HepG2 (cell line): ENCODE data around the gene CTNNBIP1. TPM values are rescaled to one million over a fixed set of nuclear protein-coding genes. Genes with fewer than 3 reads are reported as not detected.
A peak's percentile ranks its signal among the peaks of the same experiment; 100 is the strongest.
"Not testable (repeated sequence)": the region's sequence is repeated elsewhere in the genome, so short reads cannot be mapped to it uniquely, and the experiment has no call there.

Source experiments
- ATAC-seq: fragments of 200-7000 bp; cut with Tn5 transposase; 3 replicates; pipeline ENCODE4 v1.9.1; 2020; ENCODE audit warnings: mild to moderate bottlenecking, moderate library complexity
- BruUV-seq: library from RNA; stranded (reverse); fragments of 400-500 nt; replicated peaks from 2 replicates; lab custom pipeline; 2021; lab: Mats Ljungman, UMichigan
- CTCF ChIA-PET: fragments of 300-600 bp; formaldehyde crosslinking; extraction: SDS; loops from one replicate; lab custom pipeline; 2021; ENCODE audit warnings: low total read pairs, inconsistent platforms, low intra/inter-chr PET ratio; lab: Yijun Ruan, JAX
- POLR2A ChIA-PET: fragments of 350-600 bp; sonication (Branson Sonifier 250); formaldehyde crosslinking; loops from one replicate; lab custom pipeline; 2020; ENCODE audit warnings: antibody characterized with exemption, inconsistent platforms; lab: Yijun Ruan, JAX
- DNase-seq: peaks from one replicate; pipeline ENCODE4 v3.0.0-alpha.2; 2015; ENCODE audit warnings: low spot score
- FAIRE-seq: peaks from 3 replicates; lab custom pipeline; 2011; peaks lifted over from hg19 to GRCh38; lab: Jason Lieb, UNC
- H2AFZ ChIP-seq: one replicate; pipeline ENCODE4 v1.6.1; 2011; ENCODE audit warnings: low read length, inconsistent platforms
- H3K27ac ChIP-seq: fragments of 300-600 bp; 3 replicates; pipeline ENCODE4 v1.8.0; 2011; ENCODE audit warnings: mixed run types, mild to moderate bottlenecking, mixed read lengths, low read length, inconsistent platforms; ENCODE audit not compliant: insufficient read depth; ENCODE audit errors: extremely low read length
- H3K27me3 ChIP-seq, 2 experiments: fragments of 200-600 bp in 1 of 2; 2 replicates in 1 of 2; 3 replicates in 1 of 2; pipeline versions ENCODE4 v1.6.0 to v1.8.0; 2011; ENCODE audit warnings: low read length in 2 of 2, mild to moderate bottlenecking in 2 of 2, moderate library complexity in 2 of 2, inconsistent platforms in 1 of 2; ENCODE audit not compliant: insufficient read depth in 2 of 2, control insufficient read depth in 1 of 2
- H3K36me3 ChIP-seq, 2 experiments: fragments of 200-600 bp in 1 of 2; replicated peaks in 1 of 2; 2 replicates in 1 of 2; 3 replicates in 1 of 2; pipeline versions ENCODE4 v1.5.1 to v1.8.0; 2011; ENCODE audit warnings: low read length in 2 of 2, inconsistent platforms in 1 of 2; ENCODE audit not compliant: insufficient read depth in 2 of 2, control insufficient read depth in 1 of 2
- H3K4me1 ChIP-seq: 2 replicates; pipeline ENCODE4 v1.5.1; 2012; ENCODE audit warnings: low read length, inconsistent platforms; ENCODE audit not compliant: insufficient read depth
- H3K4me2 ChIP-seq: 2 replicates; pipeline ENCODE4 v1.6.0; 2011; ENCODE audit warnings: low read depth, low read length, inconsistent platforms
- H3K4me3 ChIP-seq, 3 experiments: fragments of 200-600 bp in 1 of 3; sonication (generic), shearing (Covaris generic) in 1 of 3; replicated peaks in 1 of 3; 2 replicates each; pipeline ENCODE4 v1.5.1; 2011 to 2016; ENCODE audit warnings: low read length in 3 of 3, inconsistent platforms in 2 of 3, low read depth in 2 of 3, mild to moderate bottlenecking in 2 of 3, control low read depth in 1 of 3, mixed read lengths in 1 of 3; ENCODE audit not compliant: insufficient read depth in 1 of 3
- H3K79me2 ChIP-seq: one replicate; pipeline ENCODE4 v1.6.1; 2011; ENCODE audit warnings: low read length, inconsistent platforms; ENCODE audit not compliant: insufficient read depth
- H3K9ac ChIP-seq: 2 replicates; pipeline ENCODE4 v1.6.0; 2011; ENCODE audit warnings: mild to moderate bottlenecking, low read depth, low read length, inconsistent platforms; ENCODE audit not compliant: insufficient read depth
- H3K9me3 ChIP-seq: 2 replicates; pipeline ENCODE4 v1.5.1; 2012; ENCODE audit warnings: mild to moderate bottlenecking, low read length
- H4K20me1 ChIP-seq: 2 replicates; pipeline ENCODE4 v1.6.0; 2011; ENCODE audit warnings: inconsistent platforms, mild to moderate bottlenecking, low read length, moderate library complexity; ENCODE audit not compliant: insufficient read depth
- MIXL1 ChIP-seq: IDR thresholded peaks from 2 replicates; pipeline ENCODE4 v1.6.1; 2016
- MTF2 ChIP-seq: sonication (generic); formaldehyde crosslinking; IDR thresholded peaks from 2 replicates; pipeline ENCODE4 v1.5.0; 2020; ENCODE audit warnings: missing genetic modification reagents, borderline replicate concordance
- SIX4 ChIP-seq: sonication (generic); formaldehyde crosslinking; IDR thresholded peaks from 2 replicates; pipeline ENCODE4 v1.4.0; 2020; ENCODE audit warnings: missing genetic modification reagents
- WGBS: methylation state at CpG from one replicate; pipeline ENCODE4 v1.1.6; 2017; ENCODE audit warnings: low lambda C conversion rate; 5-methylcytosine and 5-hydroxymethylcytosine counted together
- in situ Hi-C: cut with HindIII; loops from 2 replicates; pipeline ENCODE4 v1.10.0; 2017; ENCODE audit warnings: low pct_unique_long_range_greater_than_20kb; ENCODE audit not compliant: extremely low pct_ligation_motif_present
- intact Hi-C: fragments of 100-400 bp; cut with micrococcal nuclease; formaldehyde crosslinking; loops from one replicate; pipeline ENCODE4 v1.10.0; 2022; ENCODE audit not compliant: unreplicated experiment
- polyA plus RNA-seq, 8 experiments: library from polyadenylated mRNA; depleted of rRNA in 3 of 8; stranded (reverse) in 7 of 8; unstranded in 1 of 8; fragments of >200 nt; fragmentation: Illumina TruSeq in 4 of 8; extraction: Trizol in 4 of 8; gene quantifications; 2 replicates each; pipeline versions ENCODE4 v1.2.1 to v1.2.3, GENCODE V29; 2011 to 2016; ENCODE audit warnings: low read depth in 4 of 8, missing spikeins in 1 of 8, mixed read lengths in 1 of 8; ENCODE audit not compliant: insufficient read depth in 1 of 8
- total RNA-seq, 5 experiments: library from RNA; depleted of rRNA; stranded (reverse); fragments of >200 nt; fragmentation: Illumina TruSeq; extraction: Trizol; gene quantifications; 2 replicates each; pipeline ENCODE4 v1.2.3, GENCODE V29; 2016; ENCODE audit warnings: low read depth in 1 of 5
- TF ChIP-seq, protein P1 (sequence below): sonication (generic); formaldehyde crosslinking; IDR thresholded peaks from 2 replicates; pipeline ENCODE4 v1.4.0; 2020; ENCODE audit warnings: missing genetic modification reagents
- TF ChIP-seq, protein P2 (sequence below): sonication (generic); formaldehyde crosslinking; IDR thresholded peaks from 2 replicates; pipeline ENCODE4 v1.4.0; 2020; ENCODE audit warnings: missing genetic modification reagents, borderline replicate concordance
- TF ChIP-seq, protein P3 (sequence below): sonication (generic); formaldehyde crosslinking; conservative IDR thresholded peaks from 2 replicates; pipeline ENCODE4 v1.8.1; 2023; ENCODE audit warnings: missing genetic modification reagents
- TF ChIP-seq, protein P4 (sequence below): sonication (generic); formaldehyde crosslinking; IDR thresholded peaks from 2 replicates; pipeline ENCODE4 v1.4.0; 2020; ENCODE audit warnings: missing genetic modification reagents

CTNNBIP1 gene
- total and polyA plus RNA-seq, 2 of the 13 experiments (the other 11 are each of a cell fraction or from before 2014, with no cell fraction given) = 71.7 to 83.0 TPM

DNA sequence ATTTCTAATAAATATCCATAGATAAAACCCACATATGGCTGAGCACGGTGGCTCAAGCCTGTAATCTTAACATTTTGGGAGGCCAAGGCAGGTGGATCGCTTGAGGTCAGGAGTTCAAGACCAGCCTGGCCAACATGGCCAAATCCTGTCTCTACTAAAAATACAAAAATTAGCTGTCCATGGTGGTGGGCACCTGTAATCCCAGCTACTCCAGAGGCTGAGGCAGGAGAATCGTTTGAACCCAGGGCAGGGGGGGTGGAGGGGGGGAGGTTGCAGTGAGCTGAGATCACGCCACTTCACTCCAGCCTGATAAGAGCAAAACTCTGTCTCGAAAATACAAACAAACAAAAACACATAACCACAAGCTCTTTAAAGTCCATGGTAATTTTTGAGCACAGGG is 104.1 kb downstream of the CTNNBIP1 start:
- in situ Hi-C loops, H3K4me3 ChIP-seq, H3K27ac ChIP-seq, H4K20me1 ChIP-seq, POLR2A ChIA-PET, FAIRE-seq, CTCF ChIA-PET, BruUV-seq, ATAC-seq, H3K9ac ChIP-seq, H3K4me2 ChIP-seq, H3K36me3 ChIP-seq, H3K27me3 ChIP-seq, DNase-seq, intact Hi-C loops, H3K9me3 ChIP-seq, H2AFZ ChIP-seq: not testable (repeated sequence)
- Histone ChIP-seq H3K79me2 (peaks cover 68% of the 10 kb centered on the region), H3K4me1 (peaks cover 17% of the 10 kb centered on the region)
- WGBS = 85% methylated on average over 5 of the region's 5 CpGs

DNA sequence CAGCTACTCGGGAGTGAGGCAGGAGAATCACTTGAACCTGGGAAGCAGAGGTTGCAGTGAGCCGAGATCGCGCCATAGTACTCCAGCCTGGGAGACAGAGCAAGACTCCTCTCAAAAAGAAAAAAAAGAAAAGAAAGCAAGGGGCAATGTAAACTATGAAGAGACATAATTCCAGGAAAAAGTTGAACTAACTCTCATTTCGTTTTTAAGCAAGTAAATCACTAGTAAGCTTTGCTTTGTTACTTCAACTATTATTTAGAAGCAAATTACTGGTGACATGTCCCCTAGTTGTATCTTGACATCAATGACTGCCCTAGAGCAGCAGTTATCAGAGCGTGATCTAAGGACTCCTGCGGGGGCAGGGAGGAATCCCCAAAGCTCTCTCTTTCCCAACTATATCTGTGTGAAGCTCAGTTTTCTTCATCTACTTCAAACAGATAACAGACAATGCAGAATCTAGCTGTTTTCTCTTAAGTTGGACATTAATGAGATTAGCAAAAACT is 105.0 kb downstream of the CTNNBIP1 start:
- WGBS = 86% methylated on average over 7 of the region's 7 CpGs
- H4K20me1 ChIP-seq = peaks cover 4% of the 10 kb centered on the region; the same call in 1 of the 2 replicates
- no peak overlapping the region for H2AFZ ChIP-seq
- no peaks in the 10 kb centered on the region for H3K9me3 ChIP-seq
- no peaks in the 10 kb centered on the region; a peak in 1 of 5 replicates for H3K27me3 ChIP-seq
- no peak overlapping the region for H3K4me3 ChIP-seq
- CTCF ChIA-PET = no interaction called here
- FAIRE-seq (no peak), ATAC-seq (no peak), DNase-seq (no peak)
- H3K27ac ChIP-seq = no peak overlapping the region
- POLR2A ChIA-PET = no interaction called here
- BruUV-seq = no TSS peak
- TF ChIP-seq MIXL1 (CRISPR knock-in tag) = no peak
- TF ChIP-seq, protein P1, sequence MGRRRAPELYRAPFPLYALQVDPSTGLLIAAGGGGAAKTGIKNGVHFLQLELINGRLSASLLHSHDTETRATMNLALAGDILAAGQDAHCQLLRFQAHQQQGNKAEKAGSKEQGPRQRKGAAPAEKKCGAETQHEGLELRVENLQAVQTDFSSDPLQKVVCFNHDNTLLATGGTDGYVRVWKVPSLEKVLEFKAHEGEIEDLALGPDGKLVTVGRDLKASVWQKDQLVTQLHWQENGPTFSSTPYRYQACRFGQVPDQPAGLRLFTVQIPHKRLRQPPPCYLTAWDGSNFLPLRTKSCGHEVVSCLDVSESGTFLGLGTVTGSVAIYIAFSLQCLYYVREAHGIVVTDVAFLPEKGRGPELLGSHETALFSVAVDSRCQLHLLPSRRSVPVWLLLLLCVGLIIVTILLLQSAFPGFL (CRISPR knock-in tag) = no peak
- TF ChIP-seq SIX4 (CRISPR knock-in tag) = no peak
- TF ChIP-seq, protein P2, sequence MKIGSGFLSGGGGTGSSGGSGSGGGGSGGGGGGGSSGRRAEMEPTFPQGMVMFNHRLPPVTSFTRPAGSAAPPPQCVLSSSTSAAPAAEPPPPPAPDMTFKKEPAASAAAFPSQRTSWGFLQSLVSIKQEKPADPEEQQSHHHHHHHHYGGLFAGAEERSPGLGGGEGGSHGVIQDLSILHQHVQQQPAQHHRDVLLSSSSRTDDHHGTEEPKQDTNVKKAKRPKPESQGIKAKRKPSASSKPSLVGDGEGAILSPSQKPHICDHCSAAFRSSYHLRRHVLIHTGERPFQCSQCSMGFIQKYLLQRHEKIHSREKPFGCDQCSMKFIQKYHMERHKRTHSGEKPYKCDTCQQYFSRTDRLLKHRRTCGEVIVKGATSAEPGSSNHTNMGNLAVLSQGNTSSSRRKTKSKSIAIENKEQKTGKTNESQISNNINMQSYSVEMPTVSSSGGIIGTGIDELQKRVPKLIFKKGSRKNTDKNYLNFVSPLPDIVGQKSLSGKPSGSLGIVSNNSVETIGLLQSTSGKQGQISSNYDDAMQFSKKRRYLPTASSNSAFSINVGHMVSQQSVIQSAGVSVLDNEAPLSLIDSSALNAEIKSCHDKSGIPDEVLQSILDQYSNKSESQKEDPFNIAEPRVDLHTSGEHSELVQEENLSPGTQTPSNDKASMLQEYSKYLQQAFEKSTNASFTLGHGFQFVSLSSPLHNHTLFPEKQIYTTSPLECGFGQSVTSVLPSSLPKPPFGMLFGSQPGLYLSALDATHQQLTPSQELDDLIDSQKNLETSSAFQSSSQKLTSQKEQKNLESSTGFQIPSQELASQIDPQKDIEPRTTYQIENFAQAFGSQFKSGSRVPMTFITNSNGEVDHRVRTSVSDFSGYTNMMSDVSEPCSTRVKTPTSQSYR = peak; percentile 60; the same call in 1 of the 2 replicates
- TF ChIP-seq, protein P3, sequence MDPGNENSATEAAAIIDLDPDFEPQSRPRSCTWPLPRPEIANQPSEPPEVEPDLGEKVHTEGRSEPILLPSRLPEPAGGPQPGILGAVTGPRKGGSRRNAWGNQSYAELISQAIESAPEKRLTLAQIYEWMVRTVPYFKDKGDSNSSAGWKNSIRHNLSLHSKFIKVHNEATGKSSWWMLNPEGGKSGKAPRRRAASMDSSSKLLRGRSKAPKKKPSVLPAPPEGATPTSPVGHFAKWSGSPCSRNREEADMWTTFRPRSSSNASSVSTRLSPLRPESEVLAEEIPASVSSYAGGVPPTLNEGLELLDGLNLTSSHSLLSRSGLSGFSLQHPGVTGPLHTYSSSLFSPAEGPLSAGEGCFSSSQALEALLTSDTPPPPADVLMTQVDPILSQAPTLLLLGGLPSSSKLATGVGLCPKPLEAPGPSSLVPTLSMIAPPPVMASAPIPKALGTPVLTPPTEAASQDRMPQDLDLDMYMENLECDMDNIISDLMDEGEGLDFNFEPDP (CRISPR knock-in tag) = no peak
- TF ChIP-seq MTF2 (CRISPR knock-in tag) = no peak
- TF ChIP-seq, protein P4, sequence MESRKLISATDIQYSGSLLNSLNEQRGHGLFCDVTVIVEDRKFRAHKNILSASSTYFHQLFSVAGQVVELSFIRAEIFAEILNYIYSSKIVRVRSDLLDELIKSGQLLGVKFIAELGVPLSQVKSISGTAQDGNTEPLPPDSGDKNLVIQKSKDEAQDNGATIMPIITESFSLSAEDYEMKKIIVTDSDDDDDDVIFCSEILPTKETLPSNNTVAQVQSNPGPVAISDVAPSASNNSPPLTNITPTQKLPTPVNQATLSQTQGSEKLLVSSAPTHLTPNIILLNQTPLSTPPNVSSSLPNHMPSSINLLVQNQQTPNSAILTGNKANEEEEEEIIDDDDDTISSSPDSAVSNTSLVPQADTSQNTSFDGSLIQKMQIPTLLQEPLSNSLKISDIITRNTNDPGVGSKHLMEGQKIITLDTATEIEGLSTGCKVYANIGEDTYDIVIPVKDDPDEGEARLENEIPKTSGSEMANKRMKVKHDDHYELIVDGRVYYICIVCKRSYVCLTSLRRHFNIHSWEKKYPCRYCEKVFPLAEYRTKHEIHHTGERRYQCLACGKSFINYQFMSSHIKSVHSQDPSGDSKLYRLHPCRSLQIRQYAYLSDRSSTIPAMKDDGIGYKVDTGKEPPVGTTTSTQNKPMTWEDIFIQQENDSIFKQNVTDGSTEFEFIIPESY (CRISPR knock-in tag) = peak; percentile 77
- in situ Hi-C loops = no loop called here
- H3K36me3 ChIP-seq = no peaks in the 10 kb centered on the region; a peak in 1 of 5 replicates
- intact Hi-C loops = no loop called here
- peaks cover 66% of the 10 kb centered on the region for H3K79me2 ChIP-seq
- peaks cover 17% of the 10 kb centered on the region for H3K4me1 ChIP-seq
- H3K4me2 ChIP-seq = no peak overlapping the region
- no peak overlapping the region for H3K9ac ChIP-seq
